ENCODE data around the gene CPED1.

DNA sequence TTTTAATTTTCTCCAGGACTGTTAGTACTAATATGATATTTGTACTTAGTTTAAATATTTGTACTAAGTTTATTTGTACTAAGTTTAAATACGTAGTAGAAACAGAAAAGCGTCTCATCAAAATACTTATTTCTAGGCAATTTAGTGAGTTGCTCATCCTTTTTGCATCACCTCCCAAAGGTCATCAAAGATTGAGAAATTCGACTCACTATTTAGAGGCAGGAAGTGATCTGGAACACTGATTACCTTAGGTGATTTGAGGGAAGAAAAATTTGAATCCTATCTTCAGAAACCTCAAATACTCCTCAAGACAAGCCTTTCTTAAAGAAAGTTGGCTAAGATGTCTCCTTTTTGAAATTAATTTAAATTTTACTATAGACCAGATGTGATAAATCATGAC lies 354.8 kb downstream of the CPED1 start:
- no peak for TF ChIP-seq POLR2A (IDR thresholded peaks at IDR 0.05)
- TF ChIP-seq, protein P1, sequence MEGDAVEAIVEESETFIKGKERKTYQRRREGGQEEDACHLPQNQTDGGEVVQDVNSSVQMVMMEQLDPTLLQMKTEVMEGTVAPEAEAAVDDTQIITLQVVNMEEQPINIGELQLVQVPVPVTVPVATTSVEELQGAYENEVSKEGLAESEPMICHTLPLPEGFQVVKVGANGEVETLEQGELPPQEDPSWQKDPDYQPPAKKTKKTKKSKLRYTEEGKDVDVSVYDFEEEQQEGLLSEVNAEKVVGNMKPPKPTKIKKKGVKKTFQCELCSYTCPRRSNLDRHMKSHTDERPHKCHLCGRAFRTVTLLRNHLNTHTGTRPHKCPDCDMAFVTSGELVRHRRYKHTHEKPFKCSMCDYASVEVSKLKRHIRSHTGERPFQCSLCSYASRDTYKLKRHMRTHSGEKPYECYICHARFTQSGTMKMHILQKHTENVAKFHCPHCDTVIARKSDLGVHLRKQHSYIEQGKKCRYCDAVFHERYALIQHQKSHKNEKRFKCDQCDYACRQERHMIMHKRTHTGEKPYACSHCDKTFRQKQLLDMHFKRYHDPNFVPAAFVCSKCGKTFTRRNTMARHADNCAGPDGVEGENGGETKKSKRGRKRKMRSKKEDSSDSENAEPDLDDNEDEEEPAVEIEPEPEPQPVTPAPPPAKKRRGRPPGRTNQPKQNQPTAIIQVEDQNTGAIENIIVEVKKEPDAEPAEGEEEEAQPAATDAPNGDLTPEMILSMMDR (IDR thresholded peaks at IDR 0.05): no peak

All from testis (tissue), 2 donors.